Bronchial epithelial cell (primary cell): ENCODE measurements around the gene SCG3. TPM values are rescaled to one million over a fixed set of nuclear protein-coding genes. Genes with fewer than 3 reads are reported as not detected.

ENCODE experiments used
- DNase-seq: peaks from one replicate; pipeline ENCODE4 v3.0.0-alpha.2; 2010; ENCODE audit warnings: low read depth
- FAIRE-seq: peaks from 2 replicates; lab custom pipeline; 2011; peaks lifted over from hg19 to GRCh38; lab: Jason Lieb, UNC
- H3K27me3 ChIP-seq: 2 replicates; pipeline ENCODE4 v1.5.1; 2011; ENCODE audit warnings: low read length; ENCODE audit not compliant: control insufficient read depth, insufficient read depth
- H3K36me3 ChIP-seq: 2 replicates; pipeline ENCODE4 v1.5.1; 2011; ENCODE audit warnings: low read length; ENCODE audit not compliant: control insufficient read depth, insufficient read depth
- H3K4me3 ChIP-seq: 2 replicates; pipeline ENCODE4 v1.5.1; 2011; ENCODE audit warnings: mild to moderate bottlenecking, low read depth, low read length, control low read depth
- total RNA-seq: library from RNA; depleted of rRNA; stranded (reverse); fragments of >200 nt; gene quantifications from 2 replicates; pipeline ENCODE4 v1.2.1, GENCODE V29; 2014
- TF ChIP-seq, protein P1 (sequence below): IDR thresholded peaks from 2 replicates; pipeline ENCODE4 v1.5.1; 2011; ENCODE audit warnings: mild to moderate bottlenecking, moderate library complexity, low read length, control low read depth, inconsistent platforms; ENCODE audit not compliant: insufficient read depth, severe bottlenecking

The SCG3 gene
- total RNA-seq, 1 donor from 2014 or later, result not detected

DNA sequence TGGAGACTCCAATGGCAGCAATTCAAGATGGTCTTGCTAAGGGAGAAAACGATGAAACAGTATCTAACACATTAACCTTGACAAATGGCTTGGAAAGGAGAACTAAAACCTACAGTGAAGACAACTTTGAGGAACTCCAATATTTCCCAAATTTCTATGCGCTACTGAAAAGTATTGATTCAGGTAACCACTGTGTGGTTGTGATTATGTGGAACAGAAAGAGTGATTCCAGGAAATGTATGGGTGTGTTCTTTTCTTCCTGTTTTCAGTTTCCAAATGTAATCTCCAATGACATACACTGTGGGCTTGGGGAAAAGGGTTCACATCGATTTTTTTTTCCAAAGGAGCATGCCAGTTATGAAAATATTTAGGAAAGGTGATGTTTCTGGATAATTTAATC is 10.9 kb downstream of the SCG3 start:
- Histone ChIP-seq H3K27me3 (peaks cover 6% of the 10 kb centered on the region), H3K4me3 (no peak overlapping the region), H3K36me3 (no peaks in the 10 kb centered on the region)
- TF ChIP-seq, protein P1, sequence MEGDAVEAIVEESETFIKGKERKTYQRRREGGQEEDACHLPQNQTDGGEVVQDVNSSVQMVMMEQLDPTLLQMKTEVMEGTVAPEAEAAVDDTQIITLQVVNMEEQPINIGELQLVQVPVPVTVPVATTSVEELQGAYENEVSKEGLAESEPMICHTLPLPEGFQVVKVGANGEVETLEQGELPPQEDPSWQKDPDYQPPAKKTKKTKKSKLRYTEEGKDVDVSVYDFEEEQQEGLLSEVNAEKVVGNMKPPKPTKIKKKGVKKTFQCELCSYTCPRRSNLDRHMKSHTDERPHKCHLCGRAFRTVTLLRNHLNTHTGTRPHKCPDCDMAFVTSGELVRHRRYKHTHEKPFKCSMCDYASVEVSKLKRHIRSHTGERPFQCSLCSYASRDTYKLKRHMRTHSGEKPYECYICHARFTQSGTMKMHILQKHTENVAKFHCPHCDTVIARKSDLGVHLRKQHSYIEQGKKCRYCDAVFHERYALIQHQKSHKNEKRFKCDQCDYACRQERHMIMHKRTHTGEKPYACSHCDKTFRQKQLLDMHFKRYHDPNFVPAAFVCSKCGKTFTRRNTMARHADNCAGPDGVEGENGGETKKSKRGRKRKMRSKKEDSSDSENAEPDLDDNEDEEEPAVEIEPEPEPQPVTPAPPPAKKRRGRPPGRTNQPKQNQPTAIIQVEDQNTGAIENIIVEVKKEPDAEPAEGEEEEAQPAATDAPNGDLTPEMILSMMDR, result no peak
- DNase-seq (no peak), FAIRE-seq (no peak)

DNA sequence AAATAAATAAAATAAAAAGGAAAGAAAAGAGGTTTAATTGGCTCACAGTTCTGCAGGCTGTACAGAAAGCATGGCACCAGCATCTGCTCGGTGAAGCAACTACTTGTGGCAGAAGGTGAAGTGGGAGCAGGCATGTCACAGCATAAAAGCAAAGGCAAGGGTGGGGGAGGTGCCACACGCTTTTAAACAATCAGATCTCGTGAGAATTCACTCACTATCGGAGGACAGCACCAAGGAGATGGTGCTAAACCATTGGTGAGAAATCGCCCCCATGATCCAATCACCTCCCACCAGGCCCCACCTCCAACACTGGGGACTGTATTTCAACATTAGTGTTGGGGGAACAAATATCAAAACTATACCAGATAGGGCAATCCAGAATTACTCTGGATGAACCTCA is 15.3 kb downstream of the SCG3 start:
- no peak overlapping the region for H3K4me3 ChIP-seq
- peaks cover 7% of the 10 kb centered on the region for H3K27me3 ChIP-seq
- TF ChIP-seq, protein P1, result no peak
- no peaks in the 10 kb centered on the region for H3K36me3 ChIP-seq
- DNase-seq (no peak), FAIRE-seq (no peak)

DNA sequence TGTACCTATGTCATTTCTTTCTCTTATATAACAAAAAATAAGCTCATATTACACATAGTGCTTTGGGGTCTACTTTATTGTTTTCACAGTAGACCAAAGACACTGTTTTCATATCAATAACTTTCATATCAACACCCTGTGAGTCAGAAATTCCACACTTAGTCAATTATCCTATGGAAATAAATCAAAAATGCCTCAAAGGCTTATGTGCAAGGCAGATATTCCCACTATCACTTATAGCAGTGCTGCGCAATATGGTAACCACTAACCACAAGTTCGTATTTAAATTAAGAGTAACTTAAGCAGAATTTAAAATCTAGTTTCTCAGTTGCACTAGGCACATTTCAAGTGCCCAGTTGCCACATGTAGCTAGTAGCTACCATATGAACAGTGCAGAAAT is 15.9 kb downstream of the SCG3 start:
- H3K36me3 ChIP-seq, result no peaks in the 10 kb centered on the region
- H3K27me3 ChIP-seq, result peaks cover 3% of the 10 kb centered on the region
- DNase-seq, result no peak
- no peak for FAIRE-seq
- TF ChIP-seq, protein P1, result no peak
- H3K4me3 ChIP-seq, result no peak overlapping the region

- DNase-seq, result no peak
- TF ChIP-seq, protein P1, result no peak
- H3K36me3 ChIP-seq, result no peaks in the 10 kb centered on the region
- peaks cover 3% of the 10 kb centered on the region for H3K27me3 ChIP-seq
- no peak overlapping the region for H3K4me3 ChIP-seq
- no peak for FAIRE-seq
Measured at GRCh38 chr15:51699373-51699772, 18.1 kb downstream of the SCG3 start.

DNA sequence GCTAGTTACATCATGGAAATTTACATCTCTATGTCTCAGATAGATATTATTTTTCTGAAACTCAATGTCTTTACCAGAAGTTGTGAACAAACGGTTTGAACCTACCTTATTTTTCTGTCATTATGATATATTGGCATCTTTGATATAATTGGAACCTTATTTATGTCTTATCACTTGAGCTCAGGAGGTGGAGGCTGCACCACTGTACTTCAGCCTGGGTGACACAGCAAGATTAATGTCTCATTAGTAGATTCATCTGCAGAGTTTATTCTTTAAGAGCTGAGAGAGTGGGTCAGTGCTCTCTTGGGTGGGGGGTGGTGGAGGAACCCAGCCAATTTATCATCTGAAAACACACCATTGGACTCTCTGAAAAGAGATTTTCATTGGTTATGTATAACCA is 21.4 kb downstream of the SCG3 start:
- FAIRE-seq, result no peak
- Histone ChIP-seq H3K36me3 (no peaks in the 10 kb centered on the region), H3K27me3 (peaks cover 5% of the 10 kb centered on the region), H3K4me3 (no peak overlapping the region)
- TF ChIP-seq, protein P1, result no peak
- no peak for DNase-seq

- Histone ChIP-seq H3K4me3 (no peak overlapping the region), H3K36me3 (no peaks in the 10 kb centered on the region), H3K27me3 (peaks cover 3% of the 10 kb centered on the region)
- TF ChIP-seq, protein P1, result no peak
- DNase-seq (no peak), FAIRE-seq (no peak)
Measured at GRCh38 chr15:51706291-51706690, 25.0 kb downstream of the SCG3 start.
